Vagina (tissue), 2 donors: ENCODE measurements around the gene RAPGEF4.

Experiments
- POLR2A ChIP-seq, 2 donors: fragments of 450-650 bp; IDR thresholded peaks; one replicate each; pipeline ENCODE4 v1.6.1; 2017; ENCODE audit warnings: antibody characterized with exemption in 2 of 2, mild to moderate bottlenecking in 2 of 2, moderate library complexity in 2 of 2
- POLR2AphosphoS5 ChIP-seq, 2 donors: sonication (generic); formaldehyde crosslinking; IDR thresholded peaks; one replicate each; pipeline ENCODE4 v1.9.0; 2017; ENCODE audit warnings: antibody characterized with exemption in 2 of 2, mild to moderate bottlenecking in 2 of 2, low read depth in 1 of 2; ENCODE audit not compliant: insufficient read depth in 1 of 2
- TF ChIP-seq, protein P1 (sequence below), 3 experiments: fragments of 450-650 bp in 2 of 3; fragments of 200-600 bp in 1 of 3; sonication (generic) in 1 of 3; IDR thresholded peaks; one replicate each; pipeline ENCODE4 v1.5.1; 2017 to 2019; ENCODE audit warnings: antibody characterized with exemption in 3 of 3, mild to moderate bottlenecking in 2 of 3, moderate library complexity in 2 of 3

- TF ChIP-seq POLR2A (IDR thresholded peaks at IDR 0.05) (no peak), POLR2AphosphoS5 (IDR thresholded peaks at IDR 0.05; ENCODE audit: insufficient read depth in 1 of 2, low read depth in 1 of 2) (no peak)
- TF ChIP-seq, protein P1, sequence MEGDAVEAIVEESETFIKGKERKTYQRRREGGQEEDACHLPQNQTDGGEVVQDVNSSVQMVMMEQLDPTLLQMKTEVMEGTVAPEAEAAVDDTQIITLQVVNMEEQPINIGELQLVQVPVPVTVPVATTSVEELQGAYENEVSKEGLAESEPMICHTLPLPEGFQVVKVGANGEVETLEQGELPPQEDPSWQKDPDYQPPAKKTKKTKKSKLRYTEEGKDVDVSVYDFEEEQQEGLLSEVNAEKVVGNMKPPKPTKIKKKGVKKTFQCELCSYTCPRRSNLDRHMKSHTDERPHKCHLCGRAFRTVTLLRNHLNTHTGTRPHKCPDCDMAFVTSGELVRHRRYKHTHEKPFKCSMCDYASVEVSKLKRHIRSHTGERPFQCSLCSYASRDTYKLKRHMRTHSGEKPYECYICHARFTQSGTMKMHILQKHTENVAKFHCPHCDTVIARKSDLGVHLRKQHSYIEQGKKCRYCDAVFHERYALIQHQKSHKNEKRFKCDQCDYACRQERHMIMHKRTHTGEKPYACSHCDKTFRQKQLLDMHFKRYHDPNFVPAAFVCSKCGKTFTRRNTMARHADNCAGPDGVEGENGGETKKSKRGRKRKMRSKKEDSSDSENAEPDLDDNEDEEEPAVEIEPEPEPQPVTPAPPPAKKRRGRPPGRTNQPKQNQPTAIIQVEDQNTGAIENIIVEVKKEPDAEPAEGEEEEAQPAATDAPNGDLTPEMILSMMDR (IDR thresholded peaks at IDR 0.05): no peak
Observed at GRCh38 chr2:172712251-172712650, 23.4 kb upstream of the RAPGEF4 start.
